ENCODE results near the gene AQP2.

AQP2 gene

DNA sequence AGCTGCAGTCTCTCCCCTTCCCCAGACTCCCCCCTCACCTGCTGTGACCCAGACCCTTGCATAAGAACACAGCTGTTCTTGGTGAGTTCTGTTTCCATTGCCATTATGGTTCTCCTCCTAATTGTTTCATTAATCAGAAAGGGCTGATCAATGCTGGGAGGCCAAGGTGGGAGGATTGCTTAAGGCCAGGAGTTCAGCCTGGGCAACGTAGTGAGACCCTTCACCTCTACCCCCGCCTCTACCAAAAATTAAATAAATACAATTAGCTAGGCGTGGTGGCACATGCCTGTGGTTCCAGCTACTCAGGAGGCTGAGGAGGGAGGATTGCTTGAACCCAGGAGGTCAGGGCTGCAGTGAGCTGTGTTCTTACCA is 29.6 kb upstream of the AQP2 start:
- ChIA-PET CTCF (interaction anchor here (0.6 kb wide), 1 partner anchor 154 kb away, joined by 3 read pairs; no protein-coding TSS in a partner anchor), POLR2A (no interaction called here)
- Histone ChIP-seq H3K9me3 (ENCODE audit: control insufficient read depth, insufficient read depth, low read depth, low read length) (no peaks in the 10 kb centered on the region), H3K4me1 (ENCODE audit: control insufficient read depth, insufficient read depth, low read length) (peaks cover 2% of the 10 kb centered on the region; the same call in 1 of the 2 replicates), H3K36me3 (ENCODE audit: control insufficient read depth in 2 of 2, insufficient read depth in 1 of 2, low read length in 2 of 2) (no peaks in the 10 kb centered on the region), H3K4me3 (ENCODE audit: low read depth, low read length) (no peak overlapping the region), H3K27ac (ENCODE audit: extremely low read depth, low read depth, low read length) (no peak overlapping the region)
- TF ChIP-seq SP2 (tag by site-specific recombination; IDR thresholded peaks at IDR 0.05) (no peak), ZNF121 (tag by site-specific recombination; IDR thresholded peaks at IDR 0.05) (peak; percentile 61), KLF8 (tag by site-specific recombination; IDR thresholded peaks at IDR 0.05) (no peak)

DNA sequence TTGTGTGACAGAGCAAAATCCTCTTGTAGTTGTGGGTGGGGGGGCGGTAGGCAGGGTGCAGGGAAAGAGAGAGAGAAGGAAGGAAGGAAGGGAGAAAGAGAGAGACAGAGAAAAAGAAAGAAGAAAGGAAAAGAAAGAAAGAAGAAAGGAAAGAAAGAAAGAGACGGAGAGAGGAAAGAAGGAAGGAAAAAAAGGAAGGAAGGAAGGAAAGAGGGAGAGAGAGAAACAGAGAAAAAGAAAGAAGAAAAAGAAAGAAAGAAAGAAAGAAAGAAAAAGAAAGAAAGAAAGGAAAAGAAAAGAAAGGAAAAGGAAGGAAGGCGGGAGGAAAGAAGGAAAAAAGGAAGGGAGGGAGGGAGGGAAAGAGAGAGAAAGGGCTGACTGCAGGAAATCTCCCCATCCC is 29.2 kb upstream of the AQP2 start:
- no peak overlapping the region for H3K4me3 ChIP-seq (ENCODE audit: low read depth, low read length)
- TF ChIP-seq ZBTB1 (tag by site-specific recombination; IDR thresholded peaks at IDR 0.05), result no peak
- TF ChIP-seq PRDM1 (tag by site-specific recombination; IDR thresholded peaks at IDR 0.05), result peak; percentile 85
- TF ChIP-seq ZNF366 (tag by site-specific recombination; conservative IDR thresholded peaks at IDR 0.05), result peak; percentile 95
- no peak for TF ChIP-seq SP7 (tag by site-specific recombination; IDR thresholded peaks at IDR 0.05)
- TF ChIP-seq ZNF157 (tag by site-specific recombination; IDR thresholded peaks at IDR 0.05), result no peak
- no peak for TF ChIP-seq OSR2 (tag by site-specific recombination; IDR thresholded peaks at IDR 0.05)
- no peak for TF ChIP-seq MYNN (tag by site-specific recombination; IDR thresholded peaks at IDR 0.05; ENCODE audit: borderline replicate concordance)
- TF ChIP-seq GFI1B (tag by site-specific recombination; IDR thresholded peaks at IDR 0.05), result no peak
- no peak for TF ChIP-seq ZFP3 (tag by site-specific recombination; IDR thresholded peaks at IDR 0.05; ENCODE audit: low read depth)
- no peak for TF ChIP-seq BCL11A (tag by site-specific recombination; IDR thresholded peaks at IDR 0.05; ENCODE audit: low read depth)
- TF ChIP-seq WT1 (tag by site-specific recombination; IDR thresholded peaks at IDR 0.05), result no peak
- no peak for TF ChIP-seq ZNF621 (tag by site-specific recombination; IDR thresholded peaks at IDR 0.05)
- TF ChIP-seq, protein P1, sequence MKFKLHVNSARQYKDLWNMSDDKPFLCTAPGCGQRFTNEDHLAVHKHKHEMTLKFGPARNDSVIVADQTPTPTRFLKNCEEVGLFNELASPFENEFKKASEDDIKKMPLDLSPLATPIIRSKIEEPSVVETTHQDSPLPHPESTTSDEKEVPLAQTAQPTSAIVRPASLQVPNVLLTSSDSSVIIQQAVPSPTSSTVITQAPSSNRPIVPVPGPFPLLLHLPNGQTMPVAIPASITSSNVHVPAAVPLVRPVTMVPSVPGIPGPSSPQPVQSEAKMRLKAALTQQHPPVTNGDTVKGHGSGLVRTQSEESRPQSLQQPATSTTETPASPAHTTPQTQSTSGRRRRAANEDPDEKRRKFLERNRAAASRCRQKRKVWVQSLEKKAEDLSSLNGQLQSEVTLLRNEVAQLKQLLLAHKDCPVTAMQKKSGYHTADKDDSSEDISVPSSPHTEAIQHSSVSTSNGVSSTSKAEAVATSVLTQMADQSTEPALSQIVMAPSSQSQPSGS (tag by site-specific recombination; IDR thresholded peaks at IDR 0.05; ENCODE audit: low read depth), result no peak
- TF ChIP-seq ZNF350 (tag by site-specific recombination; IDR thresholded peaks at IDR 0.05), result no peak
- TF ChIP-seq ZFHX2 (tag by site-specific recombination; conservative IDR thresholded peaks at IDR 0.05), result no peak
- H3K27ac ChIP-seq (ENCODE audit: extremely low read depth, low read depth, low read length), result no peak overlapping the region
- H3K9me3 ChIP-seq (ENCODE audit: control insufficient read depth, insufficient read depth, low read depth, low read length), result no peaks in the 10 kb centered on the region
- POLR2A ChIA-PET, result no interaction called here
- no peaks in the 10 kb centered on the region for H3K36me3 ChIP-seq (ENCODE audit: control insufficient read depth in 2 of 2, insufficient read depth in 1 of 2, low read length in 2 of 2)
- CTCF ChIA-PET, result interaction anchor here (0.6 to 1.1 kb wide), 3 partner anchors 16 to 153 kb away, joined by 3 read pairs; no protein-coding TSS in a partner anchor
- H3K4me1 ChIP-seq (ENCODE audit: control insufficient read depth, insufficient read depth, low read length), result peaks cover 2% of the 10 kb centered on the region; the same call in 1 of the 2 replicates

DNA sequence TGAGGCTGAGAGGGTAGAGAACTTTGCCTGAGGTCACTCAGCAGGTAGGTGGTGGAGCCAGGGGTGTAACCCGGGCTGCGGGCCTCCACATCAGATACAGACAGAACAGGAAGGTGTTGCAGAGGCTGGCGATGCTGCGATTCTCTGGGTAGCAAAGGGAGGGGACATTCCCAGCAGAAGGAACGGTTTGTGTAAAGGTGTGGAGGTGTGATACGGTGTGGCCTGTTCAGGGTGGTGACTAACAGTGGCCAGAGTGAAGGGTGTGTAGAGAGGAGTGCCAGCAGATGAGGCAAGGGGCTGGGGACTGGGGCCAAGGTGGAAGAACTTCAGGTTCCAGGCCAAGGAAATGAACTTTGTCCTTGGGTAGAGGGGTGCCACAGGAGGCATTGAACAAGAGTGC is 28.6 kb upstream of the AQP2 start:
- CTCF ChIA-PET, result interaction anchor here (0.7 to 1.1 kb wide), 2 partner anchors 16 to 38 kb away, joined by 3 read pairs; no protein-coding TSS in a partner anchor
- Histone ChIP-seq H3K27ac (ENCODE audit: extremely low read depth, low read depth, low read length) (no peak overlapping the region), H3K36me3 (ENCODE audit: control insufficient read depth in 2 of 2, insufficient read depth in 1 of 2, low read length in 2 of 2) (no peaks in the 10 kb centered on the region), H3K4me1 (ENCODE audit: control insufficient read depth, insufficient read depth, low read length) (peaks cover 2% of the 10 kb centered on the region; the same call in 1 of the 2 replicates), H3K4me3 (ENCODE audit: low read depth, low read length) (no peak overlapping the region), H3K9me3 (ENCODE audit: control insufficient read depth, insufficient read depth, low read depth, low read length) (no peaks in the 10 kb centered on the region)
- TF ChIP-seq KLF1 (tag by site-specific recombination; IDR thresholded peaks at IDR 0.05), result 0 out of 2 replicates have a peak, but pooled peaks have one; percentile 29
- TF ChIP-seq, protein P2, sequence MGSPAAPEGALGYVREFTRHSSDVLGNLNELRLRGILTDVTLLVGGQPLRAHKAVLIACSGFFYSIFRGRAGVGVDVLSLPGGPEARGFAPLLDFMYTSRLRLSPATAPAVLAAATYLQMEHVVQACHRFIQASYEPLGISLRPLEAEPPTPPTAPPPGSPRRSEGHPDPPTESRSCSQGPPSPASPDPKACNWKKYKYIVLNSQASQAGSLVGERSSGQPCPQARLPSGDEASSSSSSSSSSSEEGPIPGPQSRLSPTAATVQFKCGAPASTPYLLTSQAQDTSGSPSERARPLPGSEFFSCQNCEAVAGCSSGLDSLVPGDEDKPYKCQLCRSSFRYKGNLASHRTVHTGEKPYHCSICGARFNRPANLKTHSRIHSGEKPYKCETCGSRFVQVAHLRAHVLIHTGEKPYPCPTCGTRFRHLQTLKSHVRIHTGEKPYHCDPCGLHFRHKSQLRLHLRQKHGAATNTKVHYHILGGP (tag by site-specific recombination; IDR thresholded peaks at IDR 0.05), result no peak
- POLR2A ChIA-PET, result no interaction called here
